Stimulated activated CD4-positive, alpha-beta T cell treated with anti-CD3 and anti-CD28 coated beads, TNF-alpha, amount 100 ng/mL, for 1 hour (primary cell): ENCODE measurements around the gene LRRTM2.
"Not testable (repeated sequence)": the region's sequence is repeated elsewhere in the genome, so short reads cannot be mapped to it uniquely, and the experiment has no call there.

Source experiments
- DNase-seq, 3 donors: peaks; one replicate each; pipeline ENCODE4 v3.0.0-alpha.2; 2020; ENCODE audit warnings: low read depth in 3 of 3, low spot score in 1 of 3

The LRRTM2 gene, protein sequence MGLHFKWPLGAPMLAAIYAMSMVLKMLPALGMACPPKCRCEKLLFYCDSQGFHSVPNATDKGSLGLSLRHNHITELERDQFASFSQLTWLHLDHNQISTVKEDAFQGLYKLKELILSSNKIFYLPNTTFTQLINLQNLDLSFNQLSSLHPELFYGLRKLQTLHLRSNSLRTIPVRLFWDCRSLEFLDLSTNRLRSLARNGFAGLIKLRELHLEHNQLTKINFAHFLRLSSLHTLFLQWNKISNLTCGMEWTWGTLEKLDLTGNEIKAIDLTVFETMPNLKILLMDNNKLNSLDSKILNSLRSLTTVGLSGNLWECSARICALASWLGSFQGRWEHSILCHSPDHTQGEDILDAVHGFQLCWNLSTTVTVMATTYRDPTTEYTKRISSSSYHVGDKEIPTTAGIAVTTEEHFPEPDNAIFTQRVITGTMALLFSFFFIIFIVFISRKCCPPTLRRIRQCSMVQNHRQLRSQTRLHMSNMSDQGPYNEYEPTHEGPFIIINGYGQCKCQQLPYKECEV

DNA sequence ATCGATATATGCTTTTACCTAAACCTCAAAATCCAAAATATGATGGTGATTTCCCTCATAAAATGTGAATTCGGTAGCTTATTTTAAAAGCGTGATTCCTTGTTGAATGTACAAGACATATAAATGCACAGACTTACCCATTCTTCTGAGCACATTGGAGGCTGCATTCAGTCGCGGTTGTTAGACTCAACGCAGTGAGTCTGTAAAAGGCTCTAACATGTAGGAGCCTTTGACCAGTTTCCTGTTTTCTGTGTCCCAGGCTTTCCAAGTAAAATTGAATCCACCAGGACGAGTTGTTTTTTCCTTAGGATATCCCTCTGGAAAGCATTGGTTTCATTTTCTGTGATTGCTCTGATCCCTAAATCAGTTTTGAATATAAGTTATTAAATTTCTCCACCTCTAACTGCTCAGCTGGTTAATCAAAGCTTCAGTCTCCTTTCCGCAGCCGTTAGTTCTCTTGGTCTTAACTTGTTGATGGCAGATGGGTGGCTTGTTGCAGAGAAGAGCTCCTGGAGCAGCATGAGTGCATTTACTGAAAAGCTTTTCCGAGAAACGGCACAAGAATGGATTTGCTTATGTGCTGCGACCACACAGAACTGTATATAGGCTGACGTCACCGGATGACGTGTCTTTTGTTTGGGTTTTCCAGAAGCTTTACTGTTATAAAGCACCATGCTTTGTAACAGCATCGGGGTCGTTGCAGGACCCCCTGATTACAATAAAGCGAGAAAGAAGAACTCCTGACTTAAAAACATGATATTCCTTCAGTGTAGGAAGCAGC is at the start of gene LRRTM2:
TSS of gene LRRTM2 (minus strand) at position 565 of the 781 bp plus-strand sequence. CDS start at position 141, 424 bp downstream.
- no peak for DNase-seq

DNA sequence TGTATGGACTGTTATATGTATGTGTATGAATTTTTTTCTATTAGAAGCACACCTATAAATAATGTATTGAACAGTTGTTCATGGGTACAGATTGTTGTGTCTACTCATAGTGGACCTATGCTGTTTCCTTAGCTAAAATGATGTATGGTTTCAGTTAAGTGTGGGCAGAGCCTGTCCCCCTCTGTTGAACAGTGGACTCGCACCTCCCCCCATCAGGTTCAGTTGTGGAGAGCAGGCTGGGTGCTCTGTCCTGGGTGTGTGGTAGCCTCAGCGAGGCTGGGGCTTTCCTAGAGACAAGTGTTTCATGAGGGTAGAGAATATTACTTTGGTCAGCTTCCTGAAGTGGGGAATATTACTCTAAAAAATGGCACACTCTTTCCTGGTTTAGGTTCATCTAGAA is 47.4 kb upstream of the LRRTM2 start:
- DNase-seq: no peak

DNA sequence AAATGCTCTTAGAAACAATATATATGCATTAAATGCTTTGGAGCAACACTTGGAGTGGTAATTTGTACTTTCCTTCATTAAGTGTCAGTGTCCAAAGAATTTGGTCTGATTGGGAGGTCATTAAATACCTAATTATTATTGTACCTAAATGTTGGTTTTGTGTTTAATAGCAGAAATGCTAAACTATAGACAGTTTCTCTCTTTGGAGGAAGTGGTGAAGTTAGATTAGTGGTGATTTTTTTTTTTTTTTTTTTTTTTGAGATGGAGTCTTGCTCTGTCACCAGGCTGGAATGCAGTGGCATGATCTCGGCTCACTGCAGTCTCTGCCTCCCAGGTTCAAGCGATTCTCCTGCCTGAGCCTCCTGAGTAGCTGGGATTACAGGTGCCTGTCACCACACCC is 46.2 kb upstream of the LRRTM2 start:
- DNase-seq: not testable (repeated sequence)

DNA sequence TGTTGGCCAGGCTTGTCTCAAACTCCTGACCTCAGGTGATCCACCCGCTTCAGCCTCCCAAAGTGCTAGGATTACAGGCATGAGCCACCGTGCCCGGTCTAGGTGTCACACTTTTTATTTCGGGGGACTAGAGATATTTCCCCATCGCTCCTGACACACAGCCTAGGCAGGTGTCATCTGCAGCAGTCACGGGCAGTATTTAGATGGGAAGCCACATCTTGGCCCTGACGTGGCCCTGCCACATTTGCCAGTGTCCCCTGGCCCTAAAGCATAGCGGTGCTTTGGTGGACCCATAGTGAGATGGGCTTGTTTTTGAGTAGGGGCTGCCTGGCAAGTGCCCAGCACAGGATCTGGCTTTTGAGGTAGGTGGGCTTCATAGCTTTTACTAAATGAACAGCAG is 45.0 kb upstream of the LRRTM2 start:
- DNase-seq: no peak

DNA sequence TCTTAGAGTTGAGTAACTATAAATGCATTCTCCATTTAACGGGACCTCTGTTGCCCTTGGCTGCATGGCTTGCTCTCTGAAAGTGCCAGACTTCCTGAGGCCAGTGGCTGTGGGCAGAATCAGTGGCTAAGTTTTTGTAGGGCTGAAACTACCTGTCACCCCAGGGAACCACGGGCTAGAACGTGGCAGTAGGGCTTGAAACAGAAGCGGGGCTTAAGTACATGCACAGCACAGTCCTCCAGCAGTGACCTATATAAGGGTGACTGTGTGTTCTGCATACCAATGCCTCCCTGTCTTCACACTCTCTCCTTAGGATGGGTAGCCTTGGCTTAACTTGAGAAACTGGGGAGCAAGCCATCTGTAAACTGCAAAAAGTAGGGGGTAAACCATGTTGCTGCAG is 43.6 kb upstream of the LRRTM2 start:
- DNase-seq: no peak

DNA sequence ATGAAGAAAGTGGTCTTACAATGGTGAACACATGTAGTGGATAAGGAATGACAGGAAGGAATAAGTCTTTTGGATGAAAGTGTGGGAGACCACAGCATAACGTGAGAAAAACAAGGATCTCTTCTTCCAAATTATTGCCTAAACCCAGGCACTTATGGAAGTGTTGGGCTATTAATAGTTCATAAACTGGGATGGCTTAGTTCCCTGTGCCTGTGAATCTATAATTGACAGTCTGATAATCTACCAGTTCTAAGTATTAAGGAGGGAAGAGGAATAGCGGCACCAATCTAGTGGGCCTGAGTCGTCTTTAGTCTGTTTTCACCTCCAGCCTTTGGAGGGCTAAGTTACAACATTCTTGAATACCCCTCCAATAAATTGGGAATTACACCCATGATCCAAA is 39.2 kb upstream of the LRRTM2 start:
- no peak for DNase-seq

DNA sequence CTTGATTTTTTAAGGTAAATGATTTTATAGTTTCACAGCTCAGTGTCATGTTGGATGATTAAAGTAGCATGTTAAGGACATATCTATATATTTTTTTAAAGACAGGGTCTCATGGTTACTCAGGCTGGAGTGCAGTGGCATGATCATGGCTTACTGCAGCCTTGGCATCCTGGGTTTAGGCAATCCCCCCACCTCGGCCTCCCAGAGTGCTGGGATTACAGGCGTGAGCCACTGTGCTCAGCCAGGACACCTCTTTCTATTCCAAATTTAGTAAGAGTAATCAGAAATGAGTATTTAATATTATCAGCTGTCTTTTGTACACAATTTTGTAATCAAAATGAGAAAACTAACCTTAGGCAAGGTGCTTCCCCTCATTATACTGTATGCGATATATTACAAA is 38.6 kb upstream of the LRRTM2 start:
- DNase-seq: no peak

DNA sequence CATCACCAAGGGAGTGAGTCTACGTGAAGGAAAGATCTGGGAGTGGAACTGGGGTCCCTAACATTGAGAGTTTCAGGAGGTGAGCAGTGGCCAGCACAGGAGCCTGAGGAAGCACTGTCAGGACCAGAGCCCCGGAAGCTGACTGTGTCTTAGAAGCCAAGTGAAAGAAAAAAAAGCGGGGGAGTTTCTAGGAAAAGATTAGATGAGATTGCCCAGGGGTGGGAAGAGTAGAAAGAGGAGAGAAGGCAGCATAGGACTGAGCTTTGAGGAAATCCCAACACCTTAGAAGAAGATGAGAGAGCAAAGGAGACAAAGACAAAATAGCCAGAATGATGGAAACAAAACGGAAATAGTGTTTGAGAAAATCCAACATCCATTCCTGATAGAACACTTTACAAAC is 37.0 kb upstream of the LRRTM2 start:
- no peak for DNase-seq

DNA sequence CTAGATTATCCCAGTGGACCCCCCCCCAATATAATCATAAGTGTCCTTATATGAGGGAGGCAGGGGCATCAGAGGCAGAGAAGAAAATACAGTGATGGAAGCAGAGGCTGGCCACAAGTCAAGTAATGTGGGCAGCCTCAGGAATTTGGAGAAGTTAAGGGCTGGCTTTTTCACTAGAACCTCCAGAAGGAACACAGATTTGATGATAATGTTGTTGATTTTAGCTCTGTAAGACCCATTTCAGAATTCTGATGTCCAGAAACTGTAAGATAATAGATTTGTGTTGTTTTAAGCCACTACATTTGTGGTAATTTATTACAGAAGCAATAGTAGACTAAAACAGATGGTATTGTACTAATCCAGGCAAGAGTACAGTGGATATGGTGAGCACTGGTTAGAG is 36.3 kb upstream of the LRRTM2 start:
- no peak for DNase-seq

DNA sequence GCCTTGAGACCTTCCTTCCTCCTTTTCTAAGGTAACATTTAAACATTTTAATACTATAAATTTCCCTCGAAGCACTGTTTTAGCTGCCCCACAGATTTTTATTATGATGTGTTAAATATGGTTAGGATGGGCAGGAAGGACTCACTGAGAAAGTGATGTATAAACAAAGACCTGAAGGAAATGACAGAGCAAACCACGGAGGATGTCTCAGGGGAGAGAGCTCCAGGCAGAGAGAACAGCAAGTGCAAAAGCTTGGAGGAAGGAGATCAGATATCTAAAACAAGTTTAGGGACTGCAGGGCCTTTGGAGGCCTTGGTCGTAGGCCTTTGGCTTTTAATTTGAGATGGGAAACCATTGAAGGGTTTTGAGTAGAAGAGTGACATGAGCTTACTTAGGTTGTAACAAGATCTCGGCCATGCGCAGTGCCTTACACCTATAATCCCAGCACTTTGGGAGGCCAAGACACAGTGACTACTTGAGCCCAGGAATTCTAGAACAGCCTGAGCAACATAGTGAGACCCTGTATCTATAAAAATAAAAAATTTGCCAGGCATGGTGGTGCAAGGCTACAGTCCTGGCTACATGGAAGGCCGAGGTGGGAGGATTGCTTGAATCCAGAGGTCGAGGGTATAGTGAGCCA is 35.5 kb upstream of the LRRTM2 start:
- DNase-seq: no peak

DNA sequence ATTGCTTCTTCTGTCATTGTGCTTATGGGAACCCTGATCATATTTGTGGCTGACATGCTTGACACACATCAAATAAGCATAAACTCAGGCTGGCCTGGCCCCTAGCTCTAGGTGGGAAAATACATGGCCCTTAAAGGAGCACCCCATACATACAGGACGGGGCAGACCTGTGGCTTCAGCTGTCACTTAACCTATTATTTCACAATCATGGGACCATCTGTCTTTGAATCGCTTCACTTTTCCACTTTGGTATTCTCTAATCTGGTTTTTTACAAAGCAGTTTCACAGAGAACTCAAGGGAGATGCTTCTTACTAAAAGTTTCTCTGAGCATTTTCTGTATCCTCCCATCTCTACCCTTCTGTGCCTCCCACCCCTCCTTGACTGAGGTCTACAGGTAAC is 34.6 kb upstream of the LRRTM2 start:
- DNase-seq: no peak

DNA sequence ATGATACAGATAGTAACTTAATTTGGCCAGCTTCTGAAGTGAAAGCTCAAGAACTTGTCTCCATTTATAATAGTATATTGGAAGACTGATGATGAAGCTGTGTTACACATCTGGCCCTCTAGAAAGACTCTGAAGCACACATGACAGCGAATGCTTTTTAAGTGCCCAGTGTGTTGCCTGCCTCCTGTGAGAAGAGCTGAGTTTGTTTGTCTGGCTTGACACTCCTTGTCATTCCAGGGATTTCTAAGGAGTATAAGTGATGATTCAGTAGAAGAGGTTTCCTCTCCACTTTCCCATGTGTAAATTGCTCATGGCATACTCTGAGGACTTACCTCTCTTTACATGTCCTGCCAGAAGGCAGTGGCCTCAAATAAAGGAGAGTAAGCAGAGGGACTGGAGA is 30.4 kb upstream of the LRRTM2 start:
- DNase-seq: no peak

DNA sequence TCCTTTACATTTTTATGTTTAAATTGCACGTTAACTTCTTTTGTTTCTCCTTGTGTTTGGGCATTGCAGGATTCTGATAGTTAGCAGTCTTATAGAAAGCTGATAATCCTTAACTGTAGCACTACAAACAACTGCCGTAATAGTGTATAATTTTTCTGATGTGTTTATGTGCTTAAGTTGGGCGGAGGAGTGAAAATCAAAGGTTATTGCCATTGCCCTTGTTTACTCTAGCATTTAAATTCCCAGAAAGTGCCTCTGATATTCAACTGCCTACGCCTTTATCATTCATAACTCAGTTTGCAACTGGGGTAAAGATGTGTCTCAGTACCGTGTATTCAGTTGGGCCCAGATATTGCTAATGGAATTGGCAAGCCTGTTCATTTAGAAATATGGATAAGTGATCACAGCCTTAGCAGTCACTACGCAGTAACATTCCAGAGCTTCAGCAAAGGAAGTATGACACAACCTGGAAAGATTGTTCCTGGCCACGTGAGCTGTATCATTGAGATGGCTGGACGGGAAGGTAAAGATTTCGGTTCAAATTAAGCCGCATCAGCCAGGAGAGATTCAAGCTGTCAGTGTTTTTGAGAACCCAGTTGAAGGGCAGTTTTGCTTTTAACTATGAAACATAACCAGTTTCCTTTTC is 28.1 kb upstream of the LRRTM2 start:
- DNase-seq: no peak

DNA sequence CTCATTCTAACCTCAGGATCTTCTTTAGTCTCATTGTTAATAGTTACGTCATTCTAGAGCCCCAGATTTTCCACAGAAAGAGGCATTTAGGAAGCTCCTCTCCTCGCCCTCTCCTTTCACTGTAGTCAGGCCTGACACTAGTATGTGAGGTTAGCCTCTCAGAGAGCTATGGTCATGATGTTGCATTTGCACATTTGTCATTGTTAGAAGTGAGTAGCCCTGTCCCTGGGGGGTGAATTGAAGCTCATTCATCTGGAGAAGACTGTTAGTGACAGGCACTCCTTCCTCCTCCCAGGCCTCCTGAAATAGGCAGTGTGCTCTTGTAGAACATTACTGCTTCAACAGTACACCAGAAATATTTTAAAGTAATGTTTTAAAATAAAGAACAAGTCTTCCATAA is 26.6 kb upstream of the LRRTM2 start:
- DNase-seq: no peak

DNA sequence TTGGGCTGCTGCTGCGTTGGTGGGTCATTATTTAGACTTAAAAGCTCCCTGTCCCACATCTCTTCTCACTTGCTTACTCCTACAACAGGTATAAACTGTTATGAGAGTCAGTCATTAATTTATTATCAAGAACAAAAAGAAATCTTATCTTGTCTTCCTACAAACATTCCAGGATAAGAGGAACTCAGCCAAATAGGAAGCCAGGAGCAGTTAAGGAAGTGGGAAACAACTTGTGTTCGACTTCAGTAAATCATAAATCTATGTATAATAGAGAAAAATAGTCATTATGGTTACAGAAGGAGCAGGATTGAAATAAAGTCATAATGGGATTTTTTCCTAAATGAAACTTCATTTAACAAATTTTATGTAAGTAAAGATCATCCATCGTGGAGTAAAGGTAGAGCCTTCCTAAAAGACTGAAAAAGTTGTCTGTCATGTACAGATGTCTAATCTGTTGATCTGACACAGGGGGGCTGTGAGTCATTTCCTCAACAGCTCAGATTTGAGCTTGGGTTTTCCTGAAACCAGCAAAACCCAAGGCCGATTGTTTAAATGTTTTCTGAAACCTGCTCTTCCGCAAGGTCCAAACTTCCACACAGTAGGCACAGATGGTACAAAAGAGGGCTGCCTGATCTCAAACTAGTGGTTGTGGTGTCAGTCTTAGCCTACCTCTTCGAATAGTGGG is 25.3 kb upstream of the LRRTM2 start:
- no peak for DNase-seq

DNA sequence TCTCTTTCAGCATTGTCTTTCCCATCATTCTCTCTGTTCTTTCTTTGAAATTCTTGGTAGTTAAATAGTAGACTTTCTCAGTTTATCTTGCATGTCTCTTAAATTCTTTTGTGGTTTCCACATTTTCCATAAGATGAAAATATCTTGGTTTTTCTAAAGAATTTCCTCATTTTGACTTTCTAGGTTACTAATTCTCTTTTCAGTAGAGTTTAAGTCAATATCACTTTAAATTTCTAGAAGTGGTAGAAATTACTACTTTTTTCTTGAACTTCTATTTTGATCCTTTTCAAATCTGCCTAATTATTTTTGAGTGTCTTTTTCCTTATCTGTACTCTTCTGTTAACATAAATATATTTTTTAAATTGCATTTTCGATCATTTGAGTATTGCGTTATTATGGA is 23.6 kb upstream of the LRRTM2 start:
- DNase-seq: no peak

DNA sequence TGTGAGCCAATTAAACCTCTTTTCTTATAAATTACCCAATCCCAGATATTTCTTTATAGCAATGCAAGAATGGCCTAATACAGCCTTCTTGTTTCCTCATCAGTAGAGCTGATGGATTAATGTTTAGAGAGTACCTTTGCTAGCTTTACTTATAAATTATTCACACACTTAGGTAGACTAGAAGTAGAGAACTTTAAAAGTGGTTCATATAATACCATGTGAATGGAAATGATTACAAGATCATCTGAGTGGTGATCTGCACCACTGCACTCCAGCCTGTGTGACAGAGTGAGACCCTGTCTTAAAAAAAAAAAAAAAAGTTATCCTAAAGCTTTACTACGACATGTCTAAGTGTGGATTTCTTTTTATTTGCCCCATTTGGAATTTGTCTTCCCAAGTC is 23.2 kb upstream of the LRRTM2 start:
- no peak for DNase-seq

DNA sequence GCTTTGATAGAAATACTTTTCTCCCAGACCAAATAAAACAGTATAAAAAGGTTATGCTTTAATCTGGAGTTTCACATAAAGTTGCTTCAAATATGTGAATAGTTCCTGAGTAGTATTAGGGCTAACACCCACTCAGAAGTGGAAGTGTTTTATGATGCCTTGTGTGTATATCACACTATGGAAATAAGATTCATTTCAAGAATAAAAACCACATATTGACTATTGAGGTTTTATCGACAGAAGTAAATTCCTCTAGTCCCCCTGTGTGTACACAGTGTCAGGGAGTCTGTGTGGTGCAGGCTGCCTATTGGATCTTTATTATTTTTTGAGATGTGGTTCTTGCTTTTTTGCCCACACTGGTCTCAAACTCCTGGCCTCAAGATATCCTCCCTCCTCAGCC is 20.8 kb upstream of the LRRTM2 start:
- DNase-seq: no peak

DNA sequence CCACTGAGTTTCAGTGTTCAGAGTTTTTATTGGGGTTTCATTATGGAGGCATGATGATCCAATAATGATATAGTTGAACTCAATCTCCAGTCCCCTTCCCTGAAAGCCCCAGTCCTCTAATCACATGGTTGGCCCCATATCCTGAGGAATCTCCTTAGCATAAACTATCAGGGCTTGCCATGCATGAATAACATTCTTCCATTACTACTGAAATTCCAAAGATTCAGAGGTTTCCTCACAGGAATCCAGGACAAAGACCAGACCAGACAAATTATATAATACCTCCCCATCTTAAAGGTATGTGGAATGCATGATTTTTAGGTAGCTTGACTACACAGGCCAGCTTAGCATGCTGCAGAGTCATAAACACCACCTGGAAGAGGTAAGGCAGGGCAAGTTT is 15.5 kb upstream of the LRRTM2 start:
- no peak for DNase-seq

DNA sequence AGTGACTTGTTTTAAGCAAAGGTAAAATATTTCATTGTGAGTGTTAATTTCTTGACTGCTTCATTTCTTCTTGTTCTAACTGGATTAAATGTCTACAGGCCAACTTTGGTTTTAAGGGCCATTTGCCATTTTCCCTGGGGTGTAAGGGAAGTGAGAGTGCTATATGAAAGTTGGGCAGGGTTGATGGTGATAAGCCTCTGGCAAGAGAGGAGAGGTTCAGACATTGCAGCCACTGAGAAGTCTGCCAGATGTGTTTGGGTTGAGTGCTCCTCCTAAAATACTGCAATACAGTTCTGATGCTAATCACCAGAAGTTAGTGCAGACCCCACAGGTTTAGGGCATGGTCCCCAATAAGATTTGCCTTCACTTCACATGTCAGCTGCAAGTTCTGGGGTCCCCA is 14.9 kb upstream of the LRRTM2 start:
- no peak for DNase-seq

DNA sequence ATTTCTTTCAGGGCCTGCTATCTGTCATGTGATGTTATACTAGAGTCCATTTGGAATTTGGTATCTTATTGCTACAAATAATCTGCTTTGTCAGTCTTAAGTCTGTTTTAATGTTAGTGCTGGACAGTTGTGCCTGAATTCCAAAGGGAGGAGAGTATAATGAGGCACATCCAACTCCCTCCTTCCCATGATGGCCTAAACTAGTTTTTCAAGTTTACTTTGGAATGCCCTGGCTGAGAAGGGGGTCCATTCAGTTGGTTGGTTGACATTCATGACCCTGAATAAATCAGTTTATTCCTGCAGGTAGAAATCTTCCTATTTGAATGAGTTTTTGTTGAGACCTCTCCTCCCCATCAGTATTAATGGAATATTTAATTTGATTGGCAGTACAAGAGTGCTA is 9.4 kb upstream of the LRRTM2 start:
- DNase-seq: no peak
